H1 (cell line): Measurements from ENCODE around the gene NPFFR1. TPM values are rescaled to one million over a fixed set of nuclear protein-coding genes. Genes with fewer than 3 reads are reported as not detected.
A peak's percentile ranks its signal among the peaks of the same experiment; 100 is the strongest.

Experiments used
- CEBPB ChIP-seq: IDR thresholded peaks from 2 replicates; pipeline ENCODE4 v1.6.1; 2012; ENCODE audit warnings: low read depth, low read length
- JUND ChIP-seq: IDR thresholded peaks from 2 replicates; pipeline ENCODE4 v1.6.1; 2011; ENCODE audit warnings: mild to moderate bottlenecking, improper control_type of control experiment, low read length
- polyA plus RNA-seq, 7 experiments: library from polyadenylated mRNA; depleted of rRNA in 3 of 7; stranded (reverse) in 5 of 7; unstranded in 2 of 7; fragments of >200 nt in 5 of 7; fragments of 200-250 nt in 2 of 7; gene quantifications; 1 replicate in 5 of 7; 2 replicates in 1 of 7; 4 replicates in 1 of 7; pipeline versions ENCODE4 v1.2.1 to v1.2.3, GENCODE V29; 2011 to 2013; ENCODE audit warnings: missing spikeins in 2 of 7, mixed read lengths in 2 of 7
- total RNA-seq: library from RNA; stranded (reverse); fragmentation: NEBNext Ultra II Directional; extraction: Animal tissue kit (Norgen Biotek cat#: 25700); gene quantifications from 2 replicates; pipeline ENCODE4 v1.2.1, GENCODE V29; 2021
- TF ChIP-seq, protein P1 (sequence below), 3 experiments: IDR thresholded peaks; 1 replicate in 2 of 3; 2 replicates in 1 of 3; pipeline versions ENCODE4 v1.5.1 to v1.6.1; 2011; ENCODE audit warnings: low read length in 3 of 3, mild to moderate bottlenecking in 3 of 3, inconsistent platforms in 2 of 3, low read depth in 1 of 3, moderate library complexity in 1 of 3; ENCODE audit not compliant: insufficient read depth in 1 of 3; ENCODE audit errors: control extremely low read depth in 1 of 3
- TF ChIP-seq, protein P2 (sequence below): IDR thresholded peaks from 2 replicates; pipeline ENCODE4 v1.6.1; 2012; ENCODE audit warnings: inconsistent platforms
- TF ChIP-seq, protein P3 (sequence below): fragments of 300-600 bp; sonication (generic); IDR thresholded peaks from 2 replicates; pipeline ENCODE4 v1.7.1; 2012; ENCODE audit warnings: low read length, moderate library complexity, mild to moderate bottlenecking, inconsistent platforms; ENCODE audit not compliant: insufficient replicate concordance

Gene NPFFR1
- total and polyA plus RNA-seq, 2 of the 8 experiments (the other 6 are each of a cell fraction or from before 2014, with no cell fraction given) = 0.02 to 0.06 TPM

DNA sequence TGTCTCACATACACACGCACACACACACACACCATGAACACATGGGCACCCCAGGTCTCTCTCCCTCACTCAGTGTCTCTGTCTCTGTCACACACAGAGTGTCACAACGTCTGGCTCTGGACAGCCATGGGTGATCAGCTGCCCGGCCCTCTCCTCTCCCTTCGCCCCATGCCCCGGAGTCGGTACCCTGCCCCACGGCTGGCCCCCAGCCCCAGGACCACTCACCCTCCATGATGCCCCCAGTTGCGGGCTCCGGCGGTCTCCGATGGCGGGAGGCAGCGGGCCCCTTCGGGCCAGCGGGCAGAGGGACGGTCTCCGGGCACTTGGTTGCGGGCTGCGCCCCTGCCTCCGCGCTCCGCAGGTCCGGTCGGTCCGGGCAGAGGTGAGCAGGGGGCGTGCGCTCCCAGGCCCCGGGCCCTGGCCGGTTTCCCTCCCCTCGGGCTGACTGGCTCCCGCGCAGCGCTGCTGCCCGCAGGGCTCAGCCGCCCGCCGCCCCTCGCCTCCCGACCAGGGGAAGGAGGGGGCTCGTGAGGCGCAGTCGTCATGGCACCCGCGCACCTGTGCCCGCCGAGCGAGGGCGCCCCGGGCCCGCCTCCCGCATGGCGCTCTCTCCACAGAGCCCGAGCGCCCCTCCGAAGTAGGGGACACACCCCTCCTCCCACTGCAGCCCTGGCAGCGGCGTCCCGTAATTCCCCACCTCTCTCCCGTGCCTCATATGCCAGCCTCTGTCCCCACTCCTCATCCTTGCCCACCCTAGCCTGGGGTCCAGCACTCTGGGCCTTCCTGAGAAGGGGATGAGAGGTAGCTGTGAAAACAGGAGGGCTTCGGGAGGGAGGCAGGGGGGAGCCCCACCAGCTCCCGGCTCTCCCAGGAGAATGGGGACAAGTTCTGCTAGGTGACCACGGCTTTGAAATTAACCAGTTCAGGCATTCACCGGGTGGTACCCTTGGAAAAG is at the start of gene NPFFR1 (continued):
- TF ChIP-seq, protein P1, sequence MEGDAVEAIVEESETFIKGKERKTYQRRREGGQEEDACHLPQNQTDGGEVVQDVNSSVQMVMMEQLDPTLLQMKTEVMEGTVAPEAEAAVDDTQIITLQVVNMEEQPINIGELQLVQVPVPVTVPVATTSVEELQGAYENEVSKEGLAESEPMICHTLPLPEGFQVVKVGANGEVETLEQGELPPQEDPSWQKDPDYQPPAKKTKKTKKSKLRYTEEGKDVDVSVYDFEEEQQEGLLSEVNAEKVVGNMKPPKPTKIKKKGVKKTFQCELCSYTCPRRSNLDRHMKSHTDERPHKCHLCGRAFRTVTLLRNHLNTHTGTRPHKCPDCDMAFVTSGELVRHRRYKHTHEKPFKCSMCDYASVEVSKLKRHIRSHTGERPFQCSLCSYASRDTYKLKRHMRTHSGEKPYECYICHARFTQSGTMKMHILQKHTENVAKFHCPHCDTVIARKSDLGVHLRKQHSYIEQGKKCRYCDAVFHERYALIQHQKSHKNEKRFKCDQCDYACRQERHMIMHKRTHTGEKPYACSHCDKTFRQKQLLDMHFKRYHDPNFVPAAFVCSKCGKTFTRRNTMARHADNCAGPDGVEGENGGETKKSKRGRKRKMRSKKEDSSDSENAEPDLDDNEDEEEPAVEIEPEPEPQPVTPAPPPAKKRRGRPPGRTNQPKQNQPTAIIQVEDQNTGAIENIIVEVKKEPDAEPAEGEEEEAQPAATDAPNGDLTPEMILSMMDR (IDR thresholded peaks at IDR 0.05; ENCODE audit: control extremely low read depth in 1 of 3, insufficient read depth in 1 of 3, low read depth in 1 of 3, low read length in 3 of 3) = peak in 2 of 3 experiments; percentile 10 to 16; a peak in 2 of 4 replicates
- TF ChIP-seq, protein P2, sequence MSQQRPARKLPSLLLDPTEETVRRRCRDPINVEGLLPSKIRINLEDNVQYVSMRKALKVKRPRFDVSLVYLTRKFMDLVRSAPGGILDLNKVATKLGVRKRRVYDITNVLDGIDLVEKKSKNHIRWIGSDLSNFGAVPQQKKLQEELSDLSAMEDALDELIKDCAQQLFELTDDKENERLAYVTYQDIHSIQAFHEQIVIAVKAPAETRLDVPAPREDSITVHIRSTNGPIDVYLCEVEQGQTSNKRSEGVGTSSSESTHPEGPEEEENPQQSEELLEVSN = peak; percentile 56; the same call in 1 of the 2 replicates
- no peak for TF ChIP-seq JUND
- TF ChIP-seq CEBPB = no peak
- TF ChIP-seq, protein P3, sequence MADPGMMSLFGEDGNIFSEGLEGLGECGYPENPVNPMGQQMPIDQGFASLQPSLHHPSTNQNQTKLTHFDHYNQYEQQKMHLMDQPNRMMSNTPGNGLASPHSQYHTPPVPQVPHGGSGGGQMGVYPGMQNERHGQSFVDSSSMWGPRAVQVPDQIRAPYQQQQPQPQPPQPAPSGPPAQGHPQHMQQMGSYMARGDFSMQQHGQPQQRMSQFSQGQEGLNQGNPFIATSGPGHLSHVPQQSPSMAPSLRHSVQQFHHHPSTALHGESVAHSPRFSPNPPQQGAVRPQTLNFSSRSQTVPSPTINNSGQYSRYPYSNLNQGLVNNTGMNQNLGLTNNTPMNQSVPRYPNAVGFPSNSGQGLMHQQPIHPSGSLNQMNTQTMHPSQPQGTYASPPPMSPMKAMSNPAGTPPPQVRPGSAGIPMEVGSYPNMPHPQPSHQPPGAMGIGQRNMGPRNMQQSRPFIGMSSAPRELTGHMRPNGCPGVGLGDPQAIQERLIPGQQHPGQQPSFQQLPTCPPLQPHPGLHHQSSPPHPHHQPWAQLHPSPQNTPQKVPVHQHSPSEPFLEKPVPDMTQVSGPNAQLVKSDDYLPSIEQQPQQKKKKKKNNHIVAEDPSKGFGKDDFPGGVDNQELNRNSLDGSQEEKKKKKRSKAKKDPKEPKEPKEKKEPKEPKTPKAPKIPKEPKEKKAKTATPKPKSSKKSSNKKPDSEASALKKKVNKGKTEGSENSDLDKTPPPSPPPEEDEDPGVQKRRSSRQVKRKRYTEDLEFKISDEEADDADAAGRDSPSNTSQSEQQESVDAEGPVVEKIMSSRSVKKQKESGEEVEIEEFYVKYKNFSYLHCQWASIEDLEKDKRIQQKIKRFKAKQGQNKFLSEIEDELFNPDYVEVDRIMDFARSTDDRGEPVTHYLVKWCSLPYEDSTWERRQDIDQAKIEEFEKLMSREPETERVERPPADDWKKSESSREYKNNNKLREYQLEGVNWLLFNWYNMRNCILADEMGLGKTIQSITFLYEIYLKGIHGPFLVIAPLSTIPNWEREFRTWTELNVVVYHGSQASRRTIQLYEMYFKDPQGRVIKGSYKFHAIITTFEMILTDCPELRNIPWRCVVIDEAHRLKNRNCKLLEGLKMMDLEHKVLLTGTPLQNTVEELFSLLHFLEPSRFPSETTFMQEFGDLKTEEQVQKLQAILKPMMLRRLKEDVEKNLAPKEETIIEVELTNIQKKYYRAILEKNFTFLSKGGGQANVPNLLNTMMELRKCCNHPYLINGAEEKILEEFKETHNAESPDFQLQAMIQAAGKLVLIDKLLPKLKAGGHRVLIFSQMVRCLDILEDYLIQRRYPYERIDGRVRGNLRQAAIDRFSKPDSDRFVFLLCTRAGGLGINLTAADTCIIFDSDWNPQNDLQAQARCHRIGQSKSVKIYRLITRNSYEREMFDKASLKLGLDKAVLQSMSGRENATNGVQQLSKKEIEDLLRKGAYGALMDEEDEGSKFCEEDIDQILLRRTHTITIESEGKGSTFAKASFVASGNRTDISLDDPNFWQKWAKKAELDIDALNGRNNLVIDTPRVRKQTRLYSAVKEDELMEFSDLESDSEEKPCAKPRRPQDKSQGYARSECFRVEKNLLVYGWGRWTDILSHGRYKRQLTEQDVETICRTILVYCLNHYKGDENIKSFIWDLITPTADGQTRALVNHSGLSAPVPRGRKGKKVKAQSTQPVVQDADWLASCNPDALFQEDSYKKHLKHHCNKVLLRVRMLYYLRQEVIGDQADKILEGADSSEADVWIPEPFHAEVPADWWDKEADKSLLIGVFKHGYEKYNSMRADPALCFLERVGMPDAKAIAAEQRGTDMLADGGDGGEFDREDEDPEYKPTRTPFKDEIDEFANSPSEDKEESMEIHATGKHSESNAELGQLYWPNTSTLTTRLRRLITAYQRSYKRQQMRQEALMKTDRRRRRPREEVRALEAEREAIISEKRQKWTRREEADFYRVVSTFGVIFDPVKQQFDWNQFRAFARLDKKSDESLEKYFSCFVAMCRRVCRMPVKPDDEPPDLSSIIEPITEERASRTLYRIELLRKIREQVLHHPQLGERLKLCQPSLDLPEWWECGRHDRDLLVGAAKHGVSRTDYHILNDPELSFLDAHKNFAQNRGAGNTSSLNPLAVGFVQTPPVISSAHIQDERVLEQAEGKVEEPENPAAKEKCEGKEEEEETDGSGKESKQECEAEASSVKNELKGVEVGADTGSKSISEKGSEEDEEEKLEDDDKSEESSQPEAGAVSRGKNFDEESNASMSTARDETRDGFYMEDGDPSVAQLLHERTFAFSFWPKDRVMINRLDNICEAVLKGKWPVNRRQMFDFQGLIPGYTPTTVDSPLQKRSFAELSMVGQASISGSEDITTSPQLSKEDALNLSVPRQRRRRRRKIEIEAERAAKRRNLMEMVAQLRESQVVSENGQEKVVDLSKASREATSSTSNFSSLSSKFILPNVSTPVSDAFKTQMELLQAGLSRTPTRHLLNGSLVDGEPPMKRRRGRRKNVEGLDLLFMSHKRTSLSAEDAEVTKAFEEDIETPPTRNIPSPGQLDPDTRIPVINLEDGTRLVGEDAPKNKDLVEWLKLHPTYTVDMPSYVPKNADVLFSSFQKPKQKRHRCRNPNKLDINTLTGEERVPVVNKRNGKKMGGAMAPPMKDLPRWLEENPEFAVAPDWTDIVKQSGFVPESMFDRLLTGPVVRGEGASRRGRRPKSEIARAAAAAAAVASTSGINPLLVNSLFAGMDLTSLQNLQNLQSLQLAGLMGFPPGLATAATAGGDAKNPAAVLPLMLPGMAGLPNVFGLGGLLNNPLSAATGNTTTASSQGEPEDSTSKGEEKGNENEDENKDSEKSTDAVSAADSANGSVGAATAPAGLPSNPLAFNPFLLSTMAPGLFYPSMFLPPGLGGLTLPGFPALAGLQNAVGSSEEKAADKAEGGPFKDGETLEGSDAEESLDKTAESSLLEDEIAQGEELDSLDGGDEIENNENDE = no peak
